IMR-90 (cell line): ENCODE data around the gene PDE11A. TPM values are rescaled to one million over a fixed set of nuclear protein-coding genes. Genes with fewer than 3 reads are reported as not detected.
"Not testable (repeated sequence)": the region's sequence is repeated elsewhere in the genome, so short reads cannot be mapped to it uniquely, and the experiment has no call there.

Experiments
- ATAC-seq: fragments of 200-7000 bp; cut with Tn5 transposase; 2 replicates; pipeline ENCODE4 v1.9.1; 2020; ENCODE audit warnings: low read depth, mild to moderate bottlenecking, moderate library complexity
- BruUV-seq: library from RNA; stranded (reverse); fragments of 400-500 nt; replicated peaks from 2 replicates; lab custom pipeline; 2021; lab: Mats Ljungman, UMichigan
- CTCF ChIA-PET: fragments of 300-600 bp; formaldehyde crosslinking; extraction: SDS; loops from one replicate; lab custom pipeline; 2021; ENCODE audit warnings: antibody characterized with exemption; lab: Yijun Ruan, JAX
- POLR2A ChIA-PET: fragments of 300-600 bp; sonication (Branson Sonifier 250); formaldehyde crosslinking; loops from one replicate; lab custom pipeline; 2022; ENCODE audit warnings: antibody characterized with exemption; ENCODE audit not compliant: unreplicated experiment; lab: Charles Lee
- DNase-seq: peaks from one replicate; pipeline ENCODE4 v3.0.0; 2013
- H2AFZ ChIP-seq: replicated peaks from 2 replicates; pipeline ENCODE3; 2013; ENCODE audit warnings: low read length, mild to moderate bottlenecking; ENCODE audit not compliant: poor library complexity
- H2AK5ac ChIP-seq: 2 replicates; pipeline ENCODE4 v1.6.1; 2013; ENCODE audit warnings: low read depth, low read length, inconsistent platforms
- H2AK9ac ChIP-seq: replicated peaks from 2 replicates; pipeline ENCODE3; 2013; ENCODE audit warnings: mild to moderate bottlenecking, low read depth, low read length, moderate library complexity; ENCODE audit not compliant: poor library complexity
- H2BK120ac ChIP-seq: 2 replicates; pipeline ENCODE4 v1.6.1; 2013; ENCODE audit warnings: low read depth, low read length, inconsistent platforms
- H2BK15ac ChIP-seq: 3 replicates; pipeline ENCODE4 v1.6.1; 2013; ENCODE audit warnings: low read depth, low read length, inconsistent platforms
- H2BK20ac ChIP-seq: 2 replicates; pipeline ENCODE4 v1.6.1; 2013; ENCODE audit warnings: low read depth, mild to moderate bottlenecking, inconsistent platforms, low read length, moderate library complexity
- H2BK5ac ChIP-seq: 2 replicates; pipeline ENCODE4 v1.6.1; 2013; ENCODE audit warnings: mild to moderate bottlenecking, low read depth, low read length, inconsistent platforms; ENCODE audit not compliant: poor library complexity, severe bottlenecking
- H3K14ac ChIP-seq: replicated peaks from 2 replicates; pipeline ENCODE4 v1.6.1; 2013; ENCODE audit warnings: low read depth, low read length, inconsistent platforms
- H3K18ac ChIP-seq: 2 replicates; pipeline ENCODE4 v1.6.1; 2013; ENCODE audit warnings: low read depth, low read length, control low read depth
- H3K23ac ChIP-seq: 2 replicates; pipeline ENCODE4 v1.6.1; 2013; ENCODE audit warnings: low read depth, low read length, inconsistent platforms
- H3K27ac ChIP-seq: 2 replicates; pipeline ENCODE4 v1.5.1; 2013; ENCODE audit warnings: mild to moderate bottlenecking, control low read depth, low read length; ENCODE audit not compliant: insufficient read depth
- H3K27me3 ChIP-seq: 2 replicates; pipeline ENCODE4 v1.6.1; 2013; ENCODE audit warnings: low read length; ENCODE audit not compliant: control insufficient read depth, insufficient read depth
- H3K36me3 ChIP-seq: 2 replicates; pipeline ENCODE4 v1.6.1; 2013; ENCODE audit warnings: low read length, mixed read lengths; ENCODE audit not compliant: control insufficient read depth, insufficient read depth
- H3K4ac ChIP-seq: 2 replicates; pipeline ENCODE4 v1.6.1; 2013; ENCODE audit warnings: low read depth, low read length, inconsistent platforms
- H3K4me1 ChIP-seq: 2 replicates; pipeline ENCODE4 v1.6.1; 2013; ENCODE audit warnings: low read length, mixed read lengths; ENCODE audit not compliant: control insufficient read depth, insufficient read depth
- H3K4me2 ChIP-seq: 2 replicates; pipeline ENCODE4 v1.6.1; 2013; ENCODE audit warnings: low read depth, mild to moderate bottlenecking, control low read depth, low read length, moderate library complexity
- H3K4me3 ChIP-seq: 2 replicates; pipeline ENCODE4 v1.5.1; 2013; ENCODE audit warnings: low read depth, mild to moderate bottlenecking, control low read depth, low read length, moderate library complexity; ENCODE audit not compliant: insufficient read depth
- H3K56ac ChIP-seq: 2 replicates; pipeline ENCODE4 v1.6.1; 2013; ENCODE audit warnings: low read length, inconsistent platforms; ENCODE audit not compliant: insufficient read depth; ENCODE audit errors: extremely low read depth
- H3K79me1 ChIP-seq, 2 experiments: 2 replicates each; pipeline ENCODE4 v1.6.1; 2013; ENCODE audit warnings: low read length in 2 of 2, inconsistent platforms in 1 of 2, low read depth in 1 of 2
- H3K9ac ChIP-seq: 2 replicates; pipeline ENCODE4 v1.6.1; 2013; ENCODE audit warnings: low read depth, low read length, control low read depth
- H3K9me1 ChIP-seq: 2 replicates; pipeline ENCODE4 v1.6.1; 2013; ENCODE audit warnings: low read length, inconsistent platforms; ENCODE audit not compliant: insufficient read depth
- H3K9me3 ChIP-seq: 2 replicates; pipeline ENCODE4 v1.6.1; 2013; ENCODE audit warnings: low read length; ENCODE audit not compliant: control insufficient read depth, insufficient read depth
- H4K20me1 ChIP-seq: 2 replicates; pipeline ENCODE4 v1.6.1; 2013; ENCODE audit warnings: low read length, inconsistent platforms; ENCODE audit not compliant: insufficient read depth
- H4K5ac ChIP-seq: 2 replicates; pipeline ENCODE4 v1.6.1; 2013; ENCODE audit warnings: mild to moderate bottlenecking, low read depth, low read length, control low read depth
- H4K8ac ChIP-seq, 2 experiments: 2 replicates each; pipeline ENCODE4 v1.6.1; 2013; ENCODE audit warnings: low read depth in 2 of 2, low read length in 2 of 2, control low read depth in 1 of 2, inconsistent platforms in 1 of 2
- H4K91ac ChIP-seq: 2 replicates; pipeline ENCODE4 v1.6.1; 2013; ENCODE audit warnings: low read depth, low read length, inconsistent platforms; ENCODE audit not compliant: insufficient read depth
- RFX5 ChIP-seq: IDR thresholded peaks from 2 replicates; pipeline ENCODE4 v1.8.0; 2012; ENCODE audit warnings: low read depth, mild to moderate bottlenecking, low read length, moderate library complexity
- WGBS, 2 experiments: methylation state at CpG; one replicate each; pipeline versions ENCODE4 v1.1.5 to v1.1.7; 2013; ENCODE audit warnings: missing lambda C conversion rate in 2 of 2; ENCODE audit not compliant: insufficient read length in 1 of 2; ENCODE audit errors: extremely low coverage in 2 of 2; 5-methylcytosine and 5-hydroxymethylcytosine counted together
- dilution Hi-C: fragments of 300-500 bp; cut with HindIII; formaldehyde crosslinking; loops from one replicate; pipeline ENCODE4 v1.14.3; 2018; ENCODE audit warnings: low sequenced_read_pairs; ENCODE audit not compliant: unreplicated experiment
- in situ Hi-C: fragments of 300-500 bp; cut with MboI; formaldehyde crosslinking; loops from 3 replicates; pipeline ENCODE4 v1.14.3; 2019; ENCODE audit warnings: low sequenced_read_pairs, inconsistent platforms, mixed read lengths
- intact Hi-C: fragments of 100-400 bp; cut with micrococcal nuclease; formaldehyde crosslinking; loops from 2 replicates; pipeline ENCODE4 v1.10.0; 2022
- polyA plus RNA-seq, 3 experiments: library from polyadenylated mRNA; depleted of rRNA; stranded (reverse); fragments of >200 nt; gene quantifications; 2 replicates each; pipeline ENCODE4 v1.2.3, GENCODE V29; 2012; ENCODE audit warnings: low replicate concordance in 1 of 3
- total RNA-seq: library from RNA; depleted of rRNA; stranded (reverse); fragments of >200 nt; gene quantifications from 2 replicates; pipeline ENCODE4 v1.2.3, GENCODE V29; 2012

The PDE11A gene
- total and polyA plus RNA-seq, 2 of the 4 experiments (the other 2 are of a cell fraction) = 0.21 to 0.72 TPM

- H2BK5ac ChIP-seq = no peak overlapping the region
- no peak overlapping the region for H4K8ac ChIP-seq
- no peak overlapping the region for H4K5ac ChIP-seq
- H4K20me1 ChIP-seq = no peaks in the 10 kb centered on the region
- no peaks in the 10 kb centered on the region for H3K79me1 ChIP-seq
- ChIA-PET POLR2A (no interaction called here), CTCF (no interaction called here)
- H2AK9ac ChIP-seq = no peak overlapping the region
- H3K4me3 ChIP-seq = no peak overlapping the region
- H3K4me1 ChIP-seq = no peaks in the 10 kb centered on the region
- H3K9ac ChIP-seq = no peak overlapping the region
- H2AFZ ChIP-seq = no peak overlapping the region
- TF ChIP-seq RFX5 = no peak
- H3K4ac ChIP-seq = no peak overlapping the region
- H3K14ac ChIP-seq = no peak overlapping the region
- intact Hi-C loops (no loop called here), in situ Hi-C loops (no loop called here), dilution Hi-C loops (no loop called here)
- H2BK120ac ChIP-seq = no peak overlapping the region
- no peaks in the 10 kb centered on the region for H3K9me3 ChIP-seq
- H2BK15ac ChIP-seq = no peak overlapping the region
- H3K36me3 ChIP-seq = no peaks in the 10 kb centered on the region
- ATAC-seq (no peak), DNase-seq (no peak)
- H3K27me3 ChIP-seq = no peaks in the 10 kb centered on the region; the same call in none of the 2 replicates
- WGBS, 2 experiments = 50% methylated on average over 2 of the region's 3 CpGs; no CpG with 5 or more reads in 1 of the 2 experiments
- H3K23ac ChIP-seq = no peak overlapping the region
- H3K9me1 ChIP-seq = no peaks in the 10 kb centered on the region
- H3K56ac ChIP-seq = no peak overlapping the region
- H3K27ac ChIP-seq = no peak overlapping the region
- no peak overlapping the region for H2AK5ac ChIP-seq
- H2BK20ac ChIP-seq = no peak overlapping the region
- H3K18ac ChIP-seq = no peak overlapping the region
- BruUV-seq = no TSS peak
- H4K91ac ChIP-seq = no peak overlapping the region
- no peak overlapping the region for H3K4me2 ChIP-seq
These were observed 9.9 kb upstream of the PDE11A start for GRCh38 chr2:178082408-178083045.

DNA sequence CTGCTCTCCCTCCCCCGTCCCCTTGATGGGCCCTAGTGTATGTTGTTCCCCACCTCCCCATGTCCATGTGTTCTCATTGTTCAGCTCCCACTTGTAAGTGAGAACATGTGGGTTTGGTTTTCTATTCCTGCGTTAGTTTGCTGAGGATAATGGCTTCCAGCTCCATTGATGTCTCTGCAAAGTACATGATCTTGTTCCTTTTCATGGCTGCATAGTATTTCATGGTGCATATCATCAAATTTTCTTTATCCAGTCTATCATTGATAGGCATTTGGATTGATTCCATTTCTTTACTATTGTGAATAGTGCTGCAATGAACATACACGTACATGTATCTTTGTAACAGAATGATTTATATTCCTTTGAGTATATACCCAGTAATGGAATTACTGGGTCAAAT, 6.7 kb upstream of the PDE11A start:
- CTCF ChIA-PET, H3K27me3 ChIP-seq, H3K9ac ChIP-seq, ATAC-seq, H4K20me1 ChIP-seq, H2BK20ac ChIP-seq, in situ Hi-C loops, H3K14ac ChIP-seq, H3K79me1 ChIP-seq, POLR2A ChIA-PET, H3K9me3 ChIP-seq, H4K91ac ChIP-seq, dilution Hi-C loops, H2BK15ac ChIP-seq, intact Hi-C loops, H4K8ac ChIP-seq, H2AFZ ChIP-seq, H2BK5ac ChIP-seq, DNase-seq, H3K4me1 ChIP-seq, H3K4me2 ChIP-seq, H2AK9ac ChIP-seq, H3K18ac ChIP-seq, H4K5ac ChIP-seq, H3K9me1 ChIP-seq, BruUV-seq, H2AK5ac ChIP-seq, H3K4ac ChIP-seq, H3K23ac ChIP-seq, H2BK120ac ChIP-seq, H3K36me3 ChIP-seq, H3K4me3 ChIP-seq, H3K27ac ChIP-seq, H3K56ac ChIP-seq: not testable (repeated sequence)
- no CpG with 5 or more reads among the region's 3 CpGs for WGBS, 2 experiments
